ENCODE results near the gene TNS1.

DNA sequence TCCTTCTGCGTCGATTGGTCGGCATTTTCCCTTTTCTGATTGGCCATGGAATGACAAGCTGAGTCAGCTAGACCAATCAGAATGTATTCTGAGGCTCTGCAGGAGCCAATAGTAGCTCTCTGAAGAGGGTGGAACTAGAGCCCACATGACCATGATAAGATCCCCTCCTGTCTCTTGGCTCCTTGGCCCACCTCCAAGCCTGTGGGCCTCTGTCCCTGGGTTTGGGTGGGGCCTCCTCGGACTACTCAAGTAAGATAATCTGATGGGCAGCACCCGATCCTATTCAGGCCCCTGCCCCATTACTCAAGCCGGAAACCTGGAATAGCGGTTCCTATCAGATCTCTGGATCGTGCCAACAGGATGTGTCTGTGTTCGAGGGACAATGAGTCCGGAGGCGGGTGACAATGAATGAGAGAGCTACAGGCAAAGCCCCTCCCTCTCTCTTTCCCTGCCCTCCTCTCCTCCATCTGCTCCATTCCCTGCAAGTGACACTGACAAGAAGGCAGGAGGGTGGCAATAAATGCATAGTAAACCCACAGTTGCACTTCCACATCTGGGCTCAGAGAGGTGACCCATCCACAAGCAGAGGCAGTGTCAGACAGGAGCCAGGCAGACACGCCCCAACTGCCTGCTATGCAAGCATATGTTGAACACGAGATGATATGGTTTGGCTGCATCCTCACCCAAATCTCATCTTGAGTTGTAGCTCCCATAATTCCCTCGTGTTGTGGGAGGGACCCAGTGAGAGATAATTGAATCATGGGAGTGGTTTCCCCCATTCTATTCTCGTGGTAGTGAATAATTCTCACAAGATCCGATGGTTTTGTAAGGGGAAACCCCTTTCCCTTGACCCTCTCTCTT is 114.7 kb downstream of the TNS1 start:
- TF ChIP-seq ZMAT4 (CRISPR knock-in tag; IDR thresholded peaks at IDR 0.05) = no peak
- no peak for TF ChIP-seq CBFB (CRISPR knock-in tag; IDR thresholded peaks at IDR 0.05; ENCODE audit: low read depth)
- TF ChIP-seq, protein P1, sequence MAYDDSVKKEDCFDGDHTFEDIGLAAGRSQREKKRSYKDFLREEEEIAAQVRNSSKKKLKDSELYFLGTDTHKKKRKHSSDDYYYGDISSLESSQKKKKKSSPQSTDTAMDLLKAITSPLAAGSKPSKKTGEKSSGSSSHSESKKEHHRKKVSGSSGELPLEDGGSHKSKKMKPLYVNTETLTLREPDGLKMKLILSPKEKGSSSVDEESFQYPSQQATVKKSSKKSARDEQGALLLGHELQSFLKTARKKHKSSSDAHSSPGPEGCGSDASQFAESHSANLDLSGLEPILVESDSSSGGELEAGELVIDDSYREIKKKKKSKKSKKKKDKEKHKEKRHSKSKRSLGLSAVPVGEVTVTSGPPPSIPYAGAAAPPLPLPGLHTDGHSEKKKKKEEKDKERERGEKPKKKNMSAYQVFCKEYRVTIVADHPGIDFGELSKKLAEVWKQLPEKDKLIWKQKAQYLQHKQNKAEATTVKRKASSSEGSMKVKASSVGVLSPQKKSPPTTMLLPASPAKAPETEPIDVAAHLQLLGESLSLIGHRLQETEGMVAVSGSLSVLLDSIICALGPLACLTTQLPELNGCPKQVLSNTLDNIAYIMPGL (CRISPR knock-in tag; IDR thresholded peaks at IDR 0.05) = no peak
- TF ChIP-seq, protein P2, sequence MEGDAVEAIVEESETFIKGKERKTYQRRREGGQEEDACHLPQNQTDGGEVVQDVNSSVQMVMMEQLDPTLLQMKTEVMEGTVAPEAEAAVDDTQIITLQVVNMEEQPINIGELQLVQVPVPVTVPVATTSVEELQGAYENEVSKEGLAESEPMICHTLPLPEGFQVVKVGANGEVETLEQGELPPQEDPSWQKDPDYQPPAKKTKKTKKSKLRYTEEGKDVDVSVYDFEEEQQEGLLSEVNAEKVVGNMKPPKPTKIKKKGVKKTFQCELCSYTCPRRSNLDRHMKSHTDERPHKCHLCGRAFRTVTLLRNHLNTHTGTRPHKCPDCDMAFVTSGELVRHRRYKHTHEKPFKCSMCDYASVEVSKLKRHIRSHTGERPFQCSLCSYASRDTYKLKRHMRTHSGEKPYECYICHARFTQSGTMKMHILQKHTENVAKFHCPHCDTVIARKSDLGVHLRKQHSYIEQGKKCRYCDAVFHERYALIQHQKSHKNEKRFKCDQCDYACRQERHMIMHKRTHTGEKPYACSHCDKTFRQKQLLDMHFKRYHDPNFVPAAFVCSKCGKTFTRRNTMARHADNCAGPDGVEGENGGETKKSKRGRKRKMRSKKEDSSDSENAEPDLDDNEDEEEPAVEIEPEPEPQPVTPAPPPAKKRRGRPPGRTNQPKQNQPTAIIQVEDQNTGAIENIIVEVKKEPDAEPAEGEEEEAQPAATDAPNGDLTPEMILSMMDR (IDR thresholded peaks at IDR 0.05) = no peak
- TF ChIP-seq ESRRA (CRISPR knock-in tag; IDR thresholded peaks at IDR 0.05; ENCODE audit: borderline replicate concordance) = no peak
- TF ChIP-seq IRF1 (CRISPR knock-in tag; IDR thresholded peaks at IDR 0.05) = no peak
- TF ChIP-seq MYBL2 (CRISPR knock-in tag; IDR thresholded peaks at IDR 0.05) = no peak

Measured in WTC11 (cell line).